NCI-H2196 (cell line): Measurements from ENCODE around the gene COL12A1.

Experiments
- DNase-seq: peaks from one replicate; lab custom pipeline; 2025; ENCODE audit not compliant: unreplicated experiment; lab: John Stamatoyannopoulos, UW

Gene COL12A1

GRCh38 chr6:75065523-75065922, 140.3 kb downstream of the COL12A1 start:
- DNase-seq = no peak

GRCh38 chr6:75052491-75052890, 153.4 kb downstream of the COL12A1 start:
- DNase-seq = no peak

GRCh38 chr6:75049308-75049707, 156.5 kb downstream of the COL12A1 start:
- no peak for DNase-seq

GRCh38 chr6:75044846-75045245, 161.0 kb downstream of the COL12A1 start:
- DNase-seq = no peak

GRCh38 chr6:75041381-75041780, 164.5 kb downstream of the COL12A1 start:
- no peak for DNase-seq
